Right lung (tissue), 5 donors: ENCODE data around the gene R3HDML. TPM values are rescaled to one million over a fixed set of nuclear protein-coding genes. Genes with fewer than 3 reads are reported as not detected.
A peak's percentile ranks its signal among the peaks of the same experiment; 100 is the strongest.
"Not testable (repeated sequence)": the region's sequence is repeated elsewhere in the genome, so short reads cannot be mapped to it uniquely, and the experiment has no call there.

ENCODE experiments used
- DNase-seq, 2 donors: peaks; one replicate each; pipeline ENCODE4 v3.0.0-alpha.2; 2013
- polyA plus RNA-seq, 5 donors: library from polyadenylated mRNA; unstranded; fragments of 120-200 nt; gene quantifications; one replicate each; pipeline versions ENCODE4 v1.2.1 to v1.2.3, GENCODE V29; 2013; ENCODE audit warnings: inconsistent platforms in 1 of 5, low replicate concordance in 1 of 5; ENCODE audit not compliant: insufficient read length in 5 of 5, insufficient read depth in 1 of 5

The R3HDML gene
- polyA plus RNA-seq, 5 donors, result 0.09 to 0.17 TPM; not detected in 3

GRCh38 chr20:44327748-44328147, 9.1 kb upstream of the R3HDML start:
- not testable (repeated sequence) for DNase-seq

- no peak for DNase-seq
These were observed 8.4 kb upstream of the R3HDML start for GRCh38 chr20:44328428-44328827.

- DNase-seq, result no peak
These were observed 5.6 kb upstream of the R3HDML start for GRCh38 chr20:44331201-44331600.

GRCh38 chr20:44334306-44334705, 2.5 kb upstream of the R3HDML start:
- DNase-seq, result no peak

GRCh38 chr20:44334709-44335108, 2.1 kb upstream of the R3HDML start:
- DNase-seq, result no peak

GRCh38 chr20:44335675-44336074, 1.2 kb upstream of the R3HDML start:
- DNase-seq, result no peak

- no peak for DNase-seq
These were observed 757 bp upstream of the R3HDML start for GRCh38 chr20:44336086-44336485.

- no peak for DNase-seq
These were observed 5.4 kb downstream of the R3HDML start for GRCh38 chr20:44342248-44342647.

- DNase-seq, result no peak
These were observed 6.4 kb downstream of the R3HDML start for GRCh38 chr20:44343162-44343675.

- DNase-seq, result no peak
These were observed 7.9 kb downstream of the R3HDML start for GRCh38 chr20:44344723-44345122.

- no peak for DNase-seq
These were observed 8.3 kb downstream of the R3HDML start for GRCh38 chr20:44345147-44345546.

- DNase-seq, result not testable (repeated sequence)
These were observed 9.1 kb downstream of the R3HDML start for GRCh38 chr20:44345941-44346340.

- DNase-seq, result no peak
These were observed 11.4 kb downstream of the R3HDML start for GRCh38 chr20:44348168-44348659.

- no peak for DNase-seq
These were observed 12.5 kb downstream of the R3HDML start for GRCh38 chr20:44349349-44349748.

- no peak for DNase-seq
These were observed 13.7 kb downstream of the R3HDML start for GRCh38 chr20:44350567-44350966.

- DNase-seq, result no peak
These were observed 18.2 kb downstream of the R3HDML start for GRCh38 chr20:44354979-44355497.

- DNase-seq, result no peak
These were observed 18.9 kb downstream of the R3HDML start, which contains the start of gene HNF4A for GRCh38 chr20:44355498-44356352. Gene HNF4A, plus strand, starts transcription at chr20:44355699. Its CDS starts 106 bp downstream, at chr20:44355805.

GRCh38 chr20:44356353-44356723, 19.5 kb downstream of the R3HDML start:
- no peak for DNase-seq

- no peak for DNase-seq
These were observed 20.2 kb downstream of the R3HDML start for GRCh38 chr20:44357020-44357419.

- peak; percentile 85 to 90 for DNase-seq
These were observed 20.8 kb downstream of the R3HDML start for GRCh38 chr20:44357555-44358125.

GRCh38 chr20:44358776-44359175, 21.9 kb downstream of the R3HDML start:
- no peak for DNase-seq

GRCh38 chr20:44360221-44360620, 23.4 kb downstream of the R3HDML start:
- no peak for DNase-seq

- no peak for DNase-seq
These were observed 24.2 kb downstream of the R3HDML start for GRCh38 chr20:44361021-44361420.
